Measurements from ENCODE around the gene DSTYK.
"Not testable (repeated sequence)": the region's sequence is repeated elsewhere in the genome, so short reads cannot be mapped to it uniquely, and the experiment has no call there.

Gene DSTYK

DNA sequence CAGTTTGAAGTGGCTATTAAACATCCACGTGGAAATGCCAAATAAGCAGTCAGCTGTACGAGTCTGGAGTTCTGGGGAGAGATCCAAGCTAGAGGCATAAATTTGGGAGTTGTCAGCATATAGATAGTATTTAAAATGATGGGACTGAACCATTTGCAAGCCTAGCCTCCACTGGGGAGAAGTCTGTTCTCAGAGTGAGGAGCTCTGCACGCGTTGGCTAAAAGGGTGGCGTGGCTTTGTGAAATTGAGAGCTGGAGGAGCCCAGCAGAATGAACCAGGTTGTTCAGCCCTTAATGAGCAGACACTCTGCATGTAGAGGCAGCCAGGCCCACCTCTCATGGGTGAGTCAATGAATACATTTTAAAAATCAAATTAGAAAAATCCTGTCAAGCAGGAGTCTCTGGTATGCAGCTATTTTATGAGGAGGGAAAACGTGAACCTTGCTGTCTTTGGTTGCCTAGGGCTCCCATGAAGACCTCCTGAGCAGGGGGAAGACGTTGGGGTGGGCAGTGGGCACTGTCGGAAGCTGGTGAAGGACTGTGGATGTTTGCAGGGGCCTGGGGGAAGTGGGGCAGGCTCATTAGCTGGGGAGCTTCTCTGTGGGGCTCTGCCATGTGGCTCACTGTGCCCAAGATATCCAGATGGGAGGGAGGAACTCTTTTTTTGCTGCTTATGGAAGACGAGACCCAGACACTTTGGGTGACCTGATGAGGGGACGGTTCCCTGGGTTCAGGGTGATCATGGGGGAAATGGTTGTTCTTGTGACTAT, 35.0 kb upstream of the DSTYK start:
- Mint-ChIP-seq H3K27me3 (no peaks in the 10 kb centered on the region), H3K4me3 (peak overlapping the region; percentile 27), H3K27ac (peak overlapping the region; percentile 46), H3K9me3 (no peaks in the 10 kb centered on the region), H3K36me3 (ENCODE audit: low read depth) (peaks cover 11% of the 10 kb centered on the region), H3K4me1 (peaks cover 2% of the 10 kb centered on the region)
- DNase-seq (no peak), ATAC-seq (no peak)

DNA sequence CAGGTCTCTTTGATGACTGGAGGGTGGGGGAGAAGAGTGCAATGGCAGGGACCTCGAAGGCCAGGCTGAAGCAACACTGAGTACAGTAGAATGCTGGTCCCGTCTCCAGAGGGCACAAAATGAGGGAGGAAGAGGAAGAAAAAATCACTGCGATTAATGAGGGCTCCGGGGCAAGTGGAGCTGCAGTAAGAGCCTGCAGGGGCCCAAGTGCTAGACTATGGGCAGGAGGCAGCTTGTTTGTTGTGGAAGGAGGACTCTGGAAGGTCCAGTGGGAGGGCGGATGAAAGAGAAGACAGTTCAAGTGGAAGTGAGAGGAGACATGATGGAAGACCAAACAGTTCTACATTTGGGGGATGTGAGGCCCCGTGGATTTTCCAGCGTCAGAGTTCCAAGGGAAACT, 33.6 kb upstream of the DSTYK start:
- Mint-ChIP-seq H3K4me3 (no peak overlapping the region), H3K27me3 (no peaks in the 10 kb centered on the region), H3K9me3 (no peaks in the 10 kb centered on the region), H3K36me3 (ENCODE audit: low read depth) (peaks cover 9% of the 10 kb centered on the region), H3K27ac (no peak overlapping the region), H3K4me1 (peaks cover 2% of the 10 kb centered on the region)
- no peak for DNase-seq
- ATAC-seq: no peak

DNA sequence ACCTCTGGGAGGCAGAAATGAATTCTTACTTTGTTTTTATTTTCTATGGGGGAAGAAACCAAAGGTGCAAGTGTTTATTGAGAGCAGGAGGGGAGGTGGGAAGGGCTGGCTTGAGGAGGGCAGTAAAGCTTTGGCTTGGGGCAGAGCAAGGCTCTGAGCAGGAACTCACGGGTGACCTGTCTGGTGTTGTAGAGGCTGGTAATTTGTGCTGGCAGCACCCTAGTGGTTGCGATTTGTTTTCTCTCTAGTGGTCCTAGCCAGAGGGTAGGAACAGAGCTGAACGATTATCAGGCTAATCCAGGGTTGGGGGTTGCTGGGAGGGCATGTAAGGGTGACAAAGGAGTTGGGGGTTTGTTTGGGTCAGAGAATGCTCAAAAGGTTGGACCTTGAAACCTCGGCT, 32.9 kb upstream of the DSTYK start:
- ATAC-seq (no peak), DNase-seq (no peak)
- Mint-ChIP-seq H3K4me3 (no peak overlapping the region), H3K27ac (no peak overlapping the region), H3K36me3 (ENCODE audit: low read depth) (peaks cover 11% of the 10 kb centered on the region), H3K27me3 (no peaks in the 10 kb centered on the region), H3K9me3 (no peaks in the 10 kb centered on the region), H3K4me1 (peaks cover 7% of the 10 kb centered on the region)

DNA sequence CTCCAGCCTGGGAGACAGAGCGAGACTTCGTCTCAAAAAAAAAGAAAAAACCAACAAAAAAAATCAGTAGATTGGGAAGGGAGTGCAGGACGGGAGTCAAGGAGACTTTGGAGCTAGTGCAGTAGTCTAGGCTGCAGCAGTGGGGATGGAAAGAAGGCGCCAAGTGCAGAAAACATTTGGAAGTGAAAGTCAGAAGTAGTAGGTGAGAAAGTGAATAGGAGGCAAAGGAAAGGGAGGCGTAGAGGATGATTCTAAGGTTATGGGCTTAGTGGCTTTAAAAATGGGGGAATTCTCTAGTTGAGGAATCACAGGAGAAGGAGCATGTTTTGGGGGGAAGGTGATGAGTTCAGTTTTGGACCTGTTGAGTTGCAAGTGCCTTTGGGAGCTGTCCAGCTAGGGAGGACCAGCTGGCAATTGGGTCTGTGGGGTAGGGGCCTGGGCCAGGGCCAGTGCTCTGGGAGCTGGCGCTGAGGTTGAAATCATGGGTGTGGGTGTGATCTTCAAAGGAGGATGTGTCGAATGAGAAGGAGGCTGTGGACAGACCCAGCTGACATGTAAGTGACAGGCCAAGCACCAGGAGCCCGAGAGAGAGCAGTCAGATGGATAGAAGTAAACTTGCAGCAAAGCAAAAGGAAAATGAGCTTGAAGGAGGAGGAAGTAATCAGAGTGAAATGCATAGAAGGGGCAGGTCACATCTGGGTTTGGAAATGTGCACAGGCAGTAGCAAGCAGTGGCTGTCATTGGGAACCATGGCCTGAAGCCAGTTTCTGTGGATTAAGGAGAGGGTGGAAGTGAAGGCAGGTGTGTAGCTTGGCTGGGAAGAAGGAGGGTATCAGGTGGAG, 32.1 kb upstream of the DSTYK start:
- Mint-ChIP-seq H3K9me3 (no peaks in the 10 kb centered on the region), H3K4me1 (peaks cover 14% of the 10 kb centered on the region), H3K4me3 (no peak overlapping the region), H3K27ac (no peak overlapping the region), H3K36me3 (ENCODE audit: low read depth) (peaks cover 15% of the 10 kb centered on the region), H3K27me3 (no peaks in the 10 kb centered on the region)
- no peak for ATAC-seq
- no peak for DNase-seq

DNA sequence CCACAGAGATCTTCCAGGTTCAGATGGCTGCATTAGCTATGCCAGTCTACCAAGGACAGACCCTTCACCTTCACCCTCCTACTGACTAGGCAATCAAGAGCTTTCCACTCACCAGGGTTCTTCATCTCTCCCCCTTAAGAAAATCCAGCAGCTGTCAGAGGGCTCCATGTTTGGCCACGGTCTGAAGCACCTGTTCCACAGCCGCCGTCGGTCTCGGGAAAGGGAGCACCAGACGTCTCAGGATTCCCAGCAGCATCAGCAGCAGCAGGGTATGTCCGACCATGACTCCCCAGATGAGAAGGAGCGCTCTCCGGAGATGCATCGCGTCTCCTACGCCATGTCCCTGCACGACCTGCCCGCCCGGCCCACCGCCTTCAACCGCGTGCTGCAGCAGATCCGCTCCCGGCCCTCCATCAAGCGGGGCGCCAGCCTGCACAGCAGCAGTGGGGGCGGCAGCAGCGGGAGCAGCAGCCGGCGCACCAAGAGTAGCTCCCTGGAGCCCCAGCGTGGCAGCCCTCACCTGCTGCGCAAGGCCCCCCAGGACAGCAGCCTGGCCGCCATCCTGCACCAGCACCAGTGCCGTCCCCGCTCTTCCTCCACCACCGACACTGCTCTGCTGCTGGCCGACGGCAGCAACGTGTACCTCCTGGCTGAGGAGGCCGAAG, 30.0 kb upstream of the DSTYK start:
- Mint-ChIP-seq H3K9me3 (no peaks in the 10 kb centered on the region), H3K27ac (no peak overlapping the region), H3K27me3 (no peaks in the 10 kb centered on the region), H3K4me3 (no peak overlapping the region), H3K36me3 (ENCODE audit: low read depth) (peaks cover 16% of the 10 kb centered on the region), H3K4me1 (peaks cover 32% of the 10 kb centered on the region)
- no peak for ATAC-seq
- DNase-seq: no peak

DNA sequence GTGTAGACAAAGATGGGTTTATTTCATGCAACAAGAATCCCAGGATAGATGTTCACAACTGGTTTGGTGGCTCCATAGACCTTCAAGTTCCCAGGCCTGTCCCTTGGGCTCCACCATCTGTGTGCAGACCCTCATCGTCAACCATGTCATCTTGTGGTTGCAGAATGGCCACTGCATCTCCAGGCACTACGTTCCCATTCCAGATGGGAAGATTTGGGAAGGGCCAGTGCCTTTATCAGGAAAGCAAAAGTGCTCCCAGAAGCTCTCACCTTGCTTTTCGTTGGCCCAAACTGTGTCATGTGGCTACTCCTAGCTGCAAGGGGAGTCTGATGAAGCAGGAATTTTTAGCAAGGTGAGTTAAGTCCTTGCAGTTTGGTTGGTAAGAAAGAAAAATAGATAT, 29.1 kb upstream of the DSTYK start:
- ATAC-seq (no peak), DNase-seq (no peak)
- Mint-ChIP-seq H3K27ac (no peak overlapping the region), H3K27me3 (no peaks in the 10 kb centered on the region), H3K4me1 (peaks cover 38% of the 10 kb centered on the region), H3K9me3 (no peaks in the 10 kb centered on the region), H3K4me3 (no peak overlapping the region), H3K36me3 (ENCODE audit: low read depth) (peaks cover 16% of the 10 kb centered on the region)

DNA sequence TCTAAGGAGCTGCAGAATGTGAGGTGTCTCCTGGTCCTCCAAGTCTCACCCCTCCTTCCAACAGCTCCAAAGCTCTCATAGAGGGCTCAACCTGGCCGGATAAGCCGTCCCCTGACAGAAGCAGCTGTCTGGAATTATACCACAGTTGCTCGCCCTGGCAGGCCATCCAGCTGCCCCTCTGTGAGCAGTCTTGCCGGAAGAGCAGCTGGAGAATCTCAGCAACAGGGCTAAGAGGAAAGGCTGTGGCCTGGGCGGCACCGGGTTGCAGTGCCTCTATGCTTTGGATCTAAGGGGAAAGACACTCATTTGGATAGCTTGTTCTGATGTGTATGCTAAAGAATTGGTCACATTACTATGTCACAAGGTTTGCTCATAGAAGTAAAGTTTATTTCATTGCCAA, 28.6 kb upstream of the DSTYK start:
- Mint-ChIP-seq H3K4me1 (peaks cover 43% of the 10 kb centered on the region), H3K4me3 (no peak overlapping the region), H3K9me3 (no peaks in the 10 kb centered on the region), H3K27ac (no peak overlapping the region), H3K27me3 (no peaks in the 10 kb centered on the region), H3K36me3 (ENCODE audit: low read depth) (peaks cover 16% of the 10 kb centered on the region)
- no peak for ATAC-seq
- no peak for DNase-seq

DNA sequence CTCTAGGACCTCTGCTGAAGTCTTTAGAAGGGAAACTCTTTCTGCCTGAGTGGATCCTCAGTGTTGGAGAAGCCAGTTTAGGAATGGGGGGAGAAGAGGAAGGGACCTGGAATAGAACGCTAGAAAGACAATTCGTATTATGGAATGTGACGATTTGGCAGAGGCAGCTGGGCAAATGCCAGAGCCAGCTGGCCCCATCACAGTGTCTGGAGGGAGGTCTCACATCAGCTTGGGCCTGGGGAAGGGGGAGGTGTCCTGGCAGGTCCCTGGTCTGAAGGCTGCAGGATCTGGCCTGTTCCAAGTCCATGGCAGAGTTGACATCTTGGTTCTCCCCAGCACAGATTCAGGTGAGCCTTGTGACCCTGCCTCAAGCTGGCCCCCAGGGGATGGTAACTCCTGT, 27.6 kb upstream of the DSTYK start:
- ATAC-seq (no peak), DNase-seq (no peak)
- Mint-ChIP-seq H3K36me3 (ENCODE audit: low read depth) (peaks cover 16% of the 10 kb centered on the region), H3K4me1 (peaks cover 50% of the 10 kb centered on the region), H3K4me3 (no peak overlapping the region), H3K27me3 (no peaks in the 10 kb centered on the region), H3K9me3 (no peaks in the 10 kb centered on the region), H3K27ac (no peak overlapping the region)

DNA sequence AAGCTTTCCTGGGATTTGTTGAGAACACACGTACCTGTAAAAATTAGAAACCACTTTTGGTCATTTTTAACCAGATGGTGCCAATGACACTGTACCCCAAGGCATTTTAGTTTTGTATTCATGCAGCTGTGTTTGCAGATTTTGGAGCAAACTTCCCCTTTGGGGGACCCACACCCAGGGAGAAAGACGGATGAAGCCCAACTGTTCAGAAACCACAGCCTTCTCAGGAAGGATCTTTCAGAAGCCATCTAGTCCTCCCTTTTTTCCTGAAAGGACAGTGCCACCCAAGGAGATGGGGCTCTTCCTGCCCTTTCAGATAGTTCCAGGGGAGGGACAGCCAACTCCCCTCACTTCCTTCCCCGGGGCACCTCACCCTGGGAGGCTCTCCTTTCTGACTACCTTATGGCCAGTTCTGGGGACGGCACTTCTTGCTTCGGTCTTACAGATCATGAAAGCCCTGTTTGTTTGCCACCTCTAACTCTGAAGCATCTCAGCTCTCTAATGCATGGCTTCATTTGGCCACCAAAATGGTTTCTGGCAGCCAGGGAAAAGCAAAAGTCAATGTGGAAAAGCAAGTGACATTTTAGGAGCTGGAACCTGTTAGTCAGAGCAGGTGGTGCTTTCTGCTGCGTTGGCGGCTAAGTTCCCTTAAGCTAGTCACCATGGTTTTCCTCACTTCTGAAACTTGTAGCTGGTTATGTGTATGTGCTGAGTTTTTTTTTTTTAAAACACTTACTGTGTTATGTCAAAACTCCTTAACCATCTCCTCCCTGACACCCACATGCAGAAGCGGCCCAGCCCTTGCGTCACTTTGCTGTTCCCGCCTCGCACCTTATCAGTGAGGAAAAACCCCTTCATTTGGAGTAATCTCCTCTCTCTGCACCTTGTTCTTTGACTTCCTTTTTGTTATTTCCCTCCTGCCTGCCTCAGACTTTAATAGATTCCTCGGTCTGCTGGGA, 26.3 kb upstream of the DSTYK start:
- Mint-ChIP-seq H3K36me3 (ENCODE audit: low read depth) (peaks cover 23% of the 10 kb centered on the region), H3K4me3 (peak overlapping the region; percentile 57), H3K27ac (peak overlapping the region; percentile 97), H3K4me1 (peaks cover 62% of the 10 kb centered on the region), H3K9me3 (no peaks in the 10 kb centered on the region), H3K27me3 (no peaks in the 10 kb centered on the region)
- ATAC-seq: peak; percentile 93
- peak; percentile 52 for DNase-seq

DNA sequence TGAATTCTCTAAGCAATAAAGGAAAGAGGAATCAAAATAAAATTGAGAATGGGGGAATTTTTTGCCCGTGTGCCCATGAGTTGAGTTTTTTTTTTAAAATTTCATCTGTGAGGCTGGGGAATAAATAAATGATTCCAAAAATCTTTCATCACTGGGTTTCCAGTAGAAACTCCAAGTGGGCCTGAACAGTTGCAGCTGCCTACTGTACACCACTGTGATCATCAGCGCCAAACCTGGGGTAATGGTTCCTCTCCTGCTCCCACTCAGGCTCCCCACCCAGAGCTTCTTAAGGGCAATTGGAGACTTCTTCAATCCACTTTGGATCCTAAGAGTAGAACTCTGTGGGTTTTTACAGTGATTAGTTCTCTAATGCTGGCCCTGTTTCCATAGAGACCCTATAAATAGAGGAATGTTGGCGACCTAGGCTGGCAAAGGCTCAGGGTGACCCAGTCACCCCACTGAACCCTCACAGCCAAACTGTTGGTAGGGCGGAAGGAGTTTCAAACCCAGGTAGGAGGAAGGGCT, 25.5 kb upstream of the DSTYK start:
- DNase-seq: no peak
- H3K27ac Mint-ChIP-seq: peak overlapping the region; percentile 97
- H3K9me3 Mint-ChIP-seq: no peaks in the 10 kb centered on the region
- H3K36me3 Mint-ChIP-seq (ENCODE audit: low read depth): peaks cover 15% of the 10 kb centered on the region
- peaks cover 70% of the 10 kb centered on the region for H3K4me1 Mint-ChIP-seq
- no peak for ATAC-seq
- no peaks in the 10 kb centered on the region for H3K27me3 Mint-ChIP-seq
- peak overlapping the region; percentile 57 for H3K4me3 Mint-ChIP-seq

DNA sequence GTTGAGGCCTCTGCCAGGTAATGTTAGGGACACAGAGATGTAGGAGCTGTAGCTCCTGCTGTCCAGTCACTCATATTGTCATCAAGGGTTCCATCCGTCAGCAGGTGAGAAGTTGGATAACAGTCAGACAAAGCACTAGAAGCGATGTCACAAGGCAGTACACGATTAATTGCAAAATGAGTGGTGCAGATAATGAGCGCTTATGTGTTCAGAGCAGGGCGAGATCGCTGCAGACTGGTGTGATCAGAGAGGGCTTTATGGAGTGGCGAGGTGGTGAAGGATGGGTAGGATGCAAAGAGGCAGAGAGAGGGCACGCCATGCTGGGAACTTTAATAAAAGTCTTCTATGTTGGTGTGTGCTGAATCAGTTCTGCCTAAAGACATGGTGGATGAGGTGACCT, 25.0 kb upstream of the DSTYK start:
- DNase-seq (no peak), ATAC-seq (no peak)
- Mint-ChIP-seq H3K36me3 (ENCODE audit: low read depth) (peaks cover 15% of the 10 kb centered on the region), H3K4me1 (peaks cover 75% of the 10 kb centered on the region), H3K27me3 (no peaks in the 10 kb centered on the region), H3K9me3 (no peaks in the 10 kb centered on the region), H3K27ac (peak overlapping the region; percentile 97), H3K4me3 (peak overlapping the region; percentile 0)

DNA sequence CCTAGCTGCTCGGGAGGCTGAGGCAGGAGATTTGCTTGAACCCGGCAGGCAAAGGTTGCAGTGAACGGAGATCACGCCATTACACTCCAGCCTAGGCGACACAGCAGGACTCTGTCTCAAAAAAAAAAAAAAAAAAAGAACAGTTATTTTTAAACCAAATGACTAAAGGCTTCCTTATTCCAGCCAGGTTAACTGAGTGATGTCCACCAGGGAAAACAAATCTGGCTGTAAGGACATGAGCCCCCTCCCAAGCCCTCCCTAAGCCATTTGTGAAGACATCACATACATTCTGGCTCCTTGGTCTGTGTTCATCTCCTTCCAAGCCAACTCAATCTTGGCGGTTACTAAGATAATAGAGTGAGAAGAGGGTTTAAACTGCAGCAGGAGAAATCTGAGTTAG, 24.4 kb upstream of the DSTYK start:
- ATAC-seq (no peak), DNase-seq (no peak)
- Mint-ChIP-seq H3K27me3 (no peaks in the 10 kb centered on the region), H3K4me3 (no peak overlapping the region), H3K4me1 (peaks cover 81% of the 10 kb centered on the region), H3K27ac (no peak overlapping the region), H3K9me3 (no peaks in the 10 kb centered on the region), H3K36me3 (ENCODE audit: low read depth) (peaks cover 15% of the 10 kb centered on the region)

DNA sequence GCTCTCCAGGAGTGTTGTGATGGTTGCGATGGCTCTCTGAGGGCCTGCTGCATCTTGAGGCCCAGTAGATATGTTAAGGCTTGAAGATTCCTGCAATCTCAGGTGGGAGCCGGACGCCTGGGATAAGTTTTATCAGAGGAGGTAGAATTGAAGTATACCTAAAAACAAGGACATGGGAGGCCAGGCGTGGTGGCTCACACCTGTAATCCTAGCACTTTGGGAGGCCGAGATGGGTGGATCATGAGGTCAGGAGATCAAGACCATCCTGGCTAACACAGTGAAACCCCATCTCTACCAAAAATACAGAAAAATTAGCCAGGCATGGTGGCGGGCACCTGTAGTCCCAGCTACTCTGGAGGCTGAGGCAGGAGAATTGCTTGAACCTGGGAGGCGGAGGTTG, 22.5 kb upstream of the DSTYK start:
- DNase-seq, ATAC-seq, H3K9me3 Mint-ChIP-seq, H3K4me3 Mint-ChIP-seq, H3K27me3 Mint-ChIP-seq: not testable (repeated sequence)
- peaks cover 11% of the 10 kb centered on the region for H3K36me3 Mint-ChIP-seq (ENCODE audit: low read depth)
- peaks cover 88% of the 10 kb centered on the region for H3K4me1 Mint-ChIP-seq
- H3K27ac Mint-ChIP-seq: peak overlapping the region; percentile 86

DNA sequence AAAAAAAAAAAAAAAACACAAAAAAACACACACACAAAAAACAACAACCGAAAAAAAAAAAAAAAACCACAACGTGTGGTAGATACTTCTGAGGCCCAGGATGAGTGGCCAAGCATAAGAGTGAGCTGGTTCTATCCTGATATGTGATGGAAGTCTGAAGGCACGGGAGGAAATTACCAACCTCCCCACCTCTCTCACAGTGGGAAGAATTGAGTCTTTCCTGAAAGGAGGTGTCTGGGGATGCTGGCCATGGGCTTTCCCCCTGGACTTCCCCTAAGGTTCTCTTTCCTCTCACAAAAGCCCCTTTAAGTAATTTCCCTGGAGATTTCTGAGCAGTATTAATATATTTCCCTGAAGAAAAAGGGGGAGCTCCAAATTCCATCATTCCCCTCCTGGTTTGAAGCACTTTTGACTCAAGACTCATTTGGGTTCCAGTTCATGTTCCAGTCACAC, 21.5 kb upstream of the DSTYK start:
- H3K4me3 Mint-ChIP-seq: peak overlapping the region; percentile 62

More for the DNA sequence above, 21.5 kb upstream of the DSTYK start:
- H3K4me1 Mint-ChIP-seq: peaks cover 83% of the 10 kb centered on the region
- peaks cover 9% of the 10 kb centered on the region for H3K36me3 Mint-ChIP-seq (ENCODE audit: low read depth)
- H3K27ac Mint-ChIP-seq: peak overlapping the region; percentile 86
- no peaks in the 10 kb centered on the region for H3K9me3 Mint-ChIP-seq
- no peaks in the 10 kb centered on the region for H3K27me3 Mint-ChIP-seq
- ATAC-seq (peak; percentile 16), DNase-seq (no peak)
